A673 (cell line): Measurements from ENCODE around the gene RESP18. TPM values are rescaled to one million over a fixed set of nuclear protein-coding genes. Genes with fewer than 3 reads are reported as not detected.

Experiments
- BruUV-seq: library from RNA; stranded (reverse); fragments of 400-500 nt; replicated peaks from 2 replicates; lab custom pipeline; 2021; lab: Mats Ljungman, UMichigan
- CTCF ChIA-PET: fragments of 300-600 bp; sonication (Branson Sonifier 250); formaldehyde crosslinking; loops from one replicate; lab custom pipeline; 2022; ENCODE audit warnings: antibody characterized with exemption; lab: Charles Lee
- POLR2A ChIA-PET: fragments of 300-600 bp; sonication (Branson Sonifier 250); formaldehyde crosslinking; loops from one replicate; lab custom pipeline; 2022; ENCODE audit warnings: antibody characterized with exemption; ENCODE audit not compliant: low non-redundant PET; lab: Charles Lee
- DNase-seq: peaks from one replicate; pipeline ENCODE4 v3.0.0-alpha.2; 2015; ENCODE audit warnings: low spot score
- H3K27ac ChIP-seq: fragments of 200-600 bp; sonication (generic); 2 replicates; pipeline ENCODE4 v1.5.1; 2016; ENCODE audit warnings: mixed run types, low read depth, mild to moderate bottlenecking, mixed read lengths, antibody characterized with exemption, low read length; ENCODE audit not compliant: poor library complexity, severe bottlenecking
- H3K27me3 ChIP-seq: fragments of 200-600 bp; sonication (generic); replicated peaks from 2 replicates; pipeline ENCODE4 v1.6.1; 2017; ENCODE audit warnings: mixed run types, low read depth, mild to moderate bottlenecking, mixed read lengths, antibody characterized with exemption, low read length; ENCODE audit not compliant: insufficient read depth, poor library complexity
- H3K36me3 ChIP-seq: fragments of 200-600 bp; sonication (generic); 2 replicates; pipeline ENCODE4 v1.6.1; 2016; ENCODE audit warnings: mixed run types, mild to moderate bottlenecking, mixed read lengths, antibody characterized with exemption, low read length; ENCODE audit not compliant: insufficient read depth, poor library complexity, severe bottlenecking
- H3K4me1 ChIP-seq: fragments of 200-600 bp; sonication (generic); 2 replicates; pipeline ENCODE4 v1.6.1; 2017; ENCODE audit warnings: mixed run types, mild to moderate bottlenecking, mixed read lengths, antibody characterized with exemption, low read length; ENCODE audit not compliant: insufficient read depth, poor library complexity, severe bottlenecking
- H3K4me3 ChIP-seq: fragments of 200-600 bp; sonication (generic); 2 replicates; pipeline ENCODE4 v1.5.1; 2016; ENCODE audit warnings: low read depth, mixed run types, mild to moderate bottlenecking, mixed read lengths, low read length; ENCODE audit not compliant: poor library complexity, severe bottlenecking
- H3K9me3 ChIP-seq: fragments of 200-600 bp; sonication (generic); 2 replicates; pipeline ENCODE4 v1.6.1; 2016; ENCODE audit warnings: mixed run types, low read depth, mild to moderate bottlenecking, mixed read lengths, antibody characterized with exemption, low read length; ENCODE audit not compliant: poor library complexity, severe bottlenecking
- CTCF ChIP-seq: fragments of 300-800, 200-600 bp; sonication (generic); conservative IDR thresholded peaks from 2 replicates; pipeline ENCODE4 v1.5.1; 2017; ENCODE audit warnings: low read depth, mild to moderate bottlenecking, antibody characterized with exemption, low read length, moderate library complexity, mixed read lengths
- EZH2 ChIP-seq: fragments of 200-600 bp; sonication (generic); IDR thresholded peaks from 2 replicates; pipeline ENCODE4 v1.6.1; 2017; ENCODE audit warnings: borderline replicate concordance, low read depth, mild to moderate bottlenecking, mixed read lengths, antibody characterized with exemption, low read length; ENCODE audit not compliant: poor library complexity, severe bottlenecking
- intact Hi-C: fragments of 100-400 bp; cut with micrococcal nuclease; formaldehyde crosslinking; loops from one replicate; pipeline ENCODE4 v1.10.0; 2022; ENCODE audit not compliant: unreplicated experiment
- total RNA-seq: library from RNA; stranded (reverse); gene quantifications from 2 replicates; pipeline ENCODE4 v1.2.3, GENCODE V29; 2021

The RESP18 gene
- total RNA-seq, 1 experiment from 2014 or later = not detected

DNA sequence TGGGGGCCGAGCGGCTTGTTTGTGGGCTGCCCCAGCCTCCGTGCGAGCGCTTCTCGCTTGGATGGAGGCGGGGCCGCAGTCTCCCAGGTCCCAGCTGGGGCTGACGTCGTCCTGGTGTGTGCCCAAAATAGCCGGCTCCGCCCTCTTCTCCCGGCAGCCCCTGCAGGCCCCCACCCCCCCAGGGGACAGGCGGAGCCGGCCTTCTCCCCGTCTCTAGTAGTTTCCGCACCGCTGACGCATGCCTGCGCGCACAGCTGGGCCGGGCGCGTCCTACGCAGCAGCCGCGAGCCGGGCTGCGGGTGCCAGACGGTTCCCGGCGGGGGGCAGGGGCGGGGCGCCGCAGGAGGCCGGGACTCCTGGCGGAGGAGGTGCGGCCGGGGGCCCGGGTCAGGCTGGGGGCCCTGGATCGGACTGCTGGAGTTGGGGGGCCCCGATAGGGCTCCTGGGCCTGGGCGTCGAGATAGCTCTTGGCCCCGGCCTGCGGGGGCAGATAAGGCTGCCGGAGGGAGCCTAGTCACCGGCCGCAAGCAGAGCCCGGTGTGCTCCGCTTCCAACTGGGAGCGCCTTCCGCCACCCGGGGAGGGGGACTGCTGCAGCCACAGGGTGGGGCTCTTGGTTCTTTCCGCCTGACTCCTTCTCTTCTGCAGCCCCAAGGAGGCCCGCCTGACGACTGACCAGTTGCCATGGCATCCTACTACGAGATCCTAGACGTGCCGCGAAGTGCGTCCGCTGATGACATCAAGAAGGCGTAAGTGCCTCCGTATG, 53.2 kb downstream of the RESP18 start, which contains the start of gene DNAJB2:
Gene DNAJB2 (plus strand): TSS at position 216 of the 765 bp plus-strand sequence. CDS start 468 bp downstream, at position 684.
- peak; percentile 99 for DNase-seq
- Histone ChIP-seq H3K9me3 (no peaks in the 10 kb centered on the region), H3K4me3 (peak within 1 kb of the TSS; percentile 58), H3K27me3 (no peaks in the 10 kb centered on the region), H3K27ac (peak within 1 kb of the TSS; percentile 90), H3K4me1 (peaks cover 20% of the 10 kb centered on the region), H3K36me3 (no peaks in the 10 kb centered on the region)
- TF ChIP-seq EZH2 (no peak), CTCF (peak; percentile 25; the same call in 1 of the 2 replicates)
- intact Hi-C loops = loop anchor here (5.0 kb wide), 1 partner anchor 117 kb away; the partner anchor contains the start of gene NHEJ1
- no TSS peak for BruUV-seq
- CTCF ChIA-PET = interaction anchor here (3.4 kb wide), 1 partner anchor 16 kb away, joined by 22 read pairs; no protein-coding TSS in a partner anchor
- POLR2A ChIA-PET = interaction anchor here (0.6 kb wide), 1 partner anchor 87 kb away, joined by 3 read pairs; no protein-coding TSS in a partner anchor

GRCh38 chr2:219278655-219279150, 53.8 kb downstream of the RESP18 start:
- Histone ChIP-seq H3K27ac (peak overlapping the region; percentile 90), H3K9me3 (no peaks in the 10 kb centered on the region), H3K4me1 (peaks cover 20% of the 10 kb centered on the region), H3K4me3 (peak overlapping the region; percentile 58), H3K27me3 (no peaks in the 10 kb centered on the region), H3K36me3 (no peaks in the 10 kb centered on the region)
- intact Hi-C loops = loop anchor here (5.0 kb wide), 1 partner anchor 116 kb away; the partner anchor contains the start of gene NHEJ1
- POLR2A ChIA-PET = interaction anchor here (0.6 kb wide), 2 partner anchors 88 to 108 kb away, joined by 3 read pairs; no protein-coding TSS in a partner anchor
- no peak for TF ChIP-seq CTCF
- TF ChIP-seq EZH2 = no peak
- CTCF ChIA-PET = interaction anchor here (1.2 to 3.4 kb wide), 2 partner anchors 16 to 26 kb away, joined by 10 to 22 read pairs; partner anchors contain the start of gene TUBA4B
- no peak for DNase-seq
- no TSS peak for BruUV-seq
